Fibroblast of lung (primary cell): Measurements from ENCODE around the gene WWC1. TPM values are rescaled to one million over a fixed set of nuclear protein-coding genes. Genes with fewer than 3 reads are reported as not detected.

Source experiments
- DNase-seq, 2 donors: peaks; one replicate each; pipeline versions ENCODE4 v3.0.0 to v3.0.0-alpha.2; 2010; ENCODE audit warnings: low read depth in 2 of 2
- H2AFZ ChIP-seq: 2 replicates; pipeline ENCODE4 v1.5.1; 2012; ENCODE audit warnings: low read length, control low read depth, inconsistent platforms
- H3K27ac ChIP-seq: 2 replicates; pipeline ENCODE4 v1.5.1; 2011; ENCODE audit warnings: low read length, control low read depth; ENCODE audit not compliant: insufficient read depth
- H3K27me3 ChIP-seq: 2 replicates; pipeline ENCODE4 v1.5.1; 2011; ENCODE audit warnings: mild to moderate bottlenecking, low read length; ENCODE audit not compliant: control insufficient read depth, insufficient read depth
- H3K36me3 ChIP-seq: 2 replicates; pipeline ENCODE4 v1.5.1; 2011; ENCODE audit warnings: low read length; ENCODE audit not compliant: control insufficient read depth, insufficient read depth
- H3K4me1 ChIP-seq: 2 replicates; pipeline ENCODE4 v1.5.1; 2011; ENCODE audit warnings: low read length; ENCODE audit not compliant: control insufficient read depth, insufficient read depth; ENCODE audit errors: extremely low read depth
- H3K4me2 ChIP-seq: 2 replicates; pipeline ENCODE4 v1.5.1; 2011; ENCODE audit warnings: low read length, control low read depth; ENCODE audit not compliant: insufficient read depth; ENCODE audit errors: extremely low read depth
- H3K4me3 ChIP-seq, 4 experiments: fragments of 200-600 bp in 1 of 4; sonication (generic) in 1 of 4; replicated peaks in 1 of 4; 2 replicates each; pipeline ENCODE4 v1.5.1; 2011 to 2016; ENCODE audit warnings: low read length in 4 of 4, low read depth in 3 of 4, mild to moderate bottlenecking in 3 of 4, control low read depth in 2 of 4, inconsistent platforms in 1 of 4, mixed read lengths in 1 of 4; ENCODE audit not compliant: insufficient read depth in 1 of 4; ENCODE audit errors: control extremely low read depth in 1 of 4
- H3K79me2 ChIP-seq: 2 replicates; pipeline ENCODE4 v1.5.1; 2012; ENCODE audit warnings: mild to moderate bottlenecking, low read length, inconsistent platforms; ENCODE audit not compliant: control insufficient read depth, insufficient read depth
- H3K9ac ChIP-seq: 2 replicates; pipeline ENCODE4 v1.5.1; 2011; ENCODE audit warnings: mild to moderate bottlenecking, low read length, control low read depth; ENCODE audit not compliant: insufficient read depth
- H3K9me3 ChIP-seq: 2 replicates; pipeline ENCODE4 v1.5.1; 2012; ENCODE audit warnings: low read depth, low read length; ENCODE audit not compliant: control insufficient read depth, insufficient read depth
- H4K20me1 ChIP-seq: 2 replicates; pipeline ENCODE4 v1.5.1; 2011; ENCODE audit warnings: low read length; ENCODE audit not compliant: control insufficient read depth, insufficient read depth; ENCODE audit errors: extremely low read depth
- EZH2 ChIP-seq: IDR thresholded peaks from 2 replicates; pipeline ENCODE4 v1.5.1; 2012; ENCODE audit warnings: low read length, control low read depth, mild to moderate bottlenecking; ENCODE audit errors: missing control alignments
- polyA plus RNA-seq, 2 donors: library from polyadenylated mRNA; depleted of rRNA in 1 of 2; stranded (reverse) in 1 of 2; unstranded in 1 of 2; fragments of >200 nt; gene quantifications; 2 replicates each; pipeline ENCODE4 v1.2.1, GENCODE V29; 2011 to 2012; ENCODE audit warnings: missing spikeins in 1 of 2
- total RNA-seq: library from RNA; depleted of rRNA; stranded (reverse); fragments of >200 nt; gene quantifications from 2 replicates; pipeline ENCODE4 v1.2.1, GENCODE V29; 2014
- TF ChIP-seq, protein P1 (sequence below), 2 donors: IDR thresholded peaks in 1 of 2; conservative IDR thresholded peaks in 1 of 2; 1 replicate in 1 of 2; 2 replicates in 1 of 2; pipeline ENCODE4 v1.5.1; 2011 to 2012; ENCODE audit warnings: low read length in 2 of 2, control low read depth in 1 of 2, inconsistent platforms in 1 of 2, low read depth in 1 of 2, mild to moderate bottlenecking in 1 of 2

Gene WWC1
- total and polyA plus RNA-seq, 2 donors (not counting 1 experiment from before 2014, with no cell fraction given): 2.5 to 3.2 TPM

DNA sequence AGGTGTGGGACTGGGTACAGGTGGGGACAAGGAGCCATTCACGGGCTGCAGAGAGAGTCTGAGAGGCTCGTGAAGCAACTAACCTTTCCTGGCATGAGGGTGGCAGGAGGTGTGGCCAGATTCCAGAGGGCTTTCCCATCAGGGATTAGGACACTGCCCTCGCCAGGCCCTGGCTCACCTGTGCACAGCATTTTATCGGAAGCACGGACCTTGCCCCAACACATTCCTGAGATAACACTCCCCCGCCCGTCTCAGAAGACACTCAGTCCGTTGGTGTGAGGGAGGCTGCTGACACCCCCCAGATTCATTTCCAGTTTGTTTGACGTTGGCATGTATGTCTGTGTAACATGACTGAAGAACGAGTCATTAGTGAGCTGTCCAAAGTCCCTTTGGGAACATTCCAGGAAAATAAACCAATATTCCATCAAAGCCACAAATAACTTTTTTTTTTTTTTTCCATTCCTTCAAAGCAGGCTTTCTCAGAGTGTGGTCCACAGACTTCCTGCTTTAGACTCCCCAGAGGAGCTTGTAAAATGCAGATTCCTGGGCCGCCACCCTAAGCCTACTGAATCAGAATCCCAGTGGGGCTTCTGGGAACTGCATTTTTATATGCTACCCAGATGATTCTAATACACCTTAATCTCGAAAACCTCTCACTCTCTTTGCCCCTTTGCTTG lies 23.4 kb downstream of the WWC1 start:
- TF ChIP-seq, protein P1, sequence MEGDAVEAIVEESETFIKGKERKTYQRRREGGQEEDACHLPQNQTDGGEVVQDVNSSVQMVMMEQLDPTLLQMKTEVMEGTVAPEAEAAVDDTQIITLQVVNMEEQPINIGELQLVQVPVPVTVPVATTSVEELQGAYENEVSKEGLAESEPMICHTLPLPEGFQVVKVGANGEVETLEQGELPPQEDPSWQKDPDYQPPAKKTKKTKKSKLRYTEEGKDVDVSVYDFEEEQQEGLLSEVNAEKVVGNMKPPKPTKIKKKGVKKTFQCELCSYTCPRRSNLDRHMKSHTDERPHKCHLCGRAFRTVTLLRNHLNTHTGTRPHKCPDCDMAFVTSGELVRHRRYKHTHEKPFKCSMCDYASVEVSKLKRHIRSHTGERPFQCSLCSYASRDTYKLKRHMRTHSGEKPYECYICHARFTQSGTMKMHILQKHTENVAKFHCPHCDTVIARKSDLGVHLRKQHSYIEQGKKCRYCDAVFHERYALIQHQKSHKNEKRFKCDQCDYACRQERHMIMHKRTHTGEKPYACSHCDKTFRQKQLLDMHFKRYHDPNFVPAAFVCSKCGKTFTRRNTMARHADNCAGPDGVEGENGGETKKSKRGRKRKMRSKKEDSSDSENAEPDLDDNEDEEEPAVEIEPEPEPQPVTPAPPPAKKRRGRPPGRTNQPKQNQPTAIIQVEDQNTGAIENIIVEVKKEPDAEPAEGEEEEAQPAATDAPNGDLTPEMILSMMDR (conservative IDR thresholded peaks at IDR 0.05 in 1 of 2, IDR thresholded peaks at IDR 0.05 in 1 of 2; ENCODE audit: low read depth in 1 of 2, low read length in 2 of 2): no peak
- TF ChIP-seq EZH2: no peak
- no peaks in the 10 kb centered on the region for H3K9me3 ChIP-seq
- DNase-seq: peak; percentile 91 to 97
- H3K27ac ChIP-seq: peak overlapping the region; percentile 60
- H3K27me3 ChIP-seq: no peaks in the 10 kb centered on the region
- H3K36me3 ChIP-seq: no peaks in the 10 kb centered on the region
- peaks cover 32% of the 10 kb centered on the region for H3K4me1 ChIP-seq
- no peaks in the 10 kb centered on the region for H4K20me1 ChIP-seq
- peak overlapping the region; percentile 51 for H3K4me2 ChIP-seq
- peak overlapping the region; percentile 4 for H3K9ac ChIP-seq
- no peak overlapping the region for H2AFZ ChIP-seq
- H3K79me2 ChIP-seq: no peaks in the 10 kb centered on the region
- no peak overlapping the region for H3K4me3 ChIP-seq

DNA sequence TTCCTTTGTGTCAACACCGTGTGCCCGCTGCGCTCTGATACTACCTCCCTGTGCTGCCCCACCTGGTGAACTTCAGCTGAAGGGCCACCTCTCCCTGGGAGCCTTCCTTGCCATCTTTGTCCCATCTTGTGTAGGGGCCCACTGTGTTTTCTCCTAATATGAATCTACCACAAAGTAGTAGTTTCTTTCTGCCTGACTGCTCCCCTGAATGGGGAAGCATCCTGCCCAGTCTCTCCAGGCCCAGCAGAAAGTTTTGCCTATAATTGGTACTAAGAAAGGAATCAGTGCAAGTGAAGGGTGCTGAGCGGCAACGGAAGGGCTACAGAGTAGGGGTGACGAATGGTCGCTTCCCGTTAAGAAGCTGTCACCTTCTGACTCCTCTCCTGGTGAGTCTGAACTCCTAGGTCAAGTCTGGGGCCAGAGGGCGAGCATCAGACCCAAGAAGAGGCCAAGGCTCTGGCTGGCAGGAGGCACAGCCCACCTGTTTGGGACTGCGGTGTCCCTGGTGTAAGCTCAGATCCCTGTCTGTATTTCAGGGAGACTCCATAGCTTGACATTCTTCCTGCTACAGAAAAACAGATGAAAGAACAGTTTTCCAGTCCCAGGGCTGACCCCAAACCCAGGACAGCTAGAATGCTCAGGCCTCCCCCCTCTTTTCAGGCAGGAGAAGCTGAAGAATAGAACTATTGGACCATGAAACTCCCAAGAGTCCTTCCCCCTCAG lies 24.1 kb downstream of the WWC1 start:
- H3K4me1 ChIP-seq: peaks cover 32% of the 10 kb centered on the region
- no peak overlapping the region for H2AFZ ChIP-seq
- H3K9ac ChIP-seq: no peak overlapping the region

DNA sequence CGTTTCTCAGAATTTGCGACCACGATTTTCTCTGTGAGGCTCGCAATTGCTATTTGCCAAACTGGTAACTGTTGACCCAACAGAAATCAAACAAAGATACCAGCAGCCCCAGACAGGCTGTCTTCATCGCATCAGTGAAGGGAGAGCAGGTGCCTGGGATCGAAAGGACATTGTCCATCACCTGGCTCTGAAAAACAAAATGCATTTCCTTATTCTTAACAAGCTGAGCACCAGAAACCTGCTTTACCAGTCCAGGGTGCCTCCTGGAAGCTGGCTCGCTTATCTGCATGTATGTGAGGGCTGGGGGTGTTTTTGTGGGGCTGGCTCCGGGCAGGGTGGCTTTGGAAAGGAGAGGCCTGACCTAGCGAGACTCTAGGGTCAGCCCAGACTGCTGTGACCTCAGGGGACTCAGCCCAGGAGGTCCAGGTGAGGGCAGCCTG lies 24.7 kb downstream of the WWC1 start:
- Histone ChIP-seq H3K4me2 (no peak overlapping the region), H4K20me1 (no peaks in the 10 kb centered on the region), H3K9me3 (no peaks in the 10 kb centered on the region), H3K4me1 (peaks cover 32% of the 10 kb centered on the region), H3K27ac (peak overlapping the region; percentile 92), H3K36me3 (no peaks in the 10 kb centered on the region), H3K9ac (no peak overlapping the region), H3K27me3 (no peaks in the 10 kb centered on the region), H2AFZ (no peak overlapping the region), H3K79me2 (no peaks in the 10 kb centered on the region), H3K4me3 (no peak overlapping the region)
- TF ChIP-seq EZH2: no peak
- TF ChIP-seq, protein P1 (conservative IDR thresholded peaks at IDR 0.05 in 1 of 2, IDR thresholded peaks at IDR 0.05 in 1 of 2; ENCODE audit: low read depth in 1 of 2, low read length in 2 of 2): no peak
- DNase-seq: no peak

More for the DNA sequence above, 24.1 kb downstream of the WWC1 start:
- H3K4me2 ChIP-seq: no peak overlapping the region
- H3K4me3 ChIP-seq: no peak overlapping the region
- DNase-seq: no peak
- H3K27me3 ChIP-seq: no peaks in the 10 kb centered on the region
- H4K20me1 ChIP-seq: no peaks in the 10 kb centered on the region
- H3K79me2 ChIP-seq: no peaks in the 10 kb centered on the region
- no peaks in the 10 kb centered on the region for H3K9me3 ChIP-seq
- no peaks in the 10 kb centered on the region for H3K36me3 ChIP-seq
- TF ChIP-seq, protein P1 (conservative IDR thresholded peaks at IDR 0.05 in 1 of 2, IDR thresholded peaks at IDR 0.05 in 1 of 2; ENCODE audit: low read depth in 1 of 2, low read length in 2 of 2): no peak
- no peak for TF ChIP-seq EZH2
- H3K27ac ChIP-seq: peak overlapping the region; percentile 35
